Measurements from ENCODE around the gene AGBL4.

AGBL4 gene

GRCh38 chr1:48916130-48917069 lies 1107.4 kb downstream of the AGBL4 start:
- Histone ChIP-seq H3K9me3 (ENCODE audit: severe bottlenecking) (no peaks in the 10 kb centered on the region), H3K27me3 (ENCODE audit: insufficient read depth, low read depth, severe bottlenecking) (no peaks in the 10 kb centered on the region), H3K36me3 (no peaks in the 10 kb centered on the region), H3K4me3 (ENCODE audit: low read depth, low read length) (no peak overlapping the region), H3K27ac (peak overlapping the region; percentile 30)
- peak; percentile 58 for DNase-seq
- TF ChIP-seq, protein P1, sequence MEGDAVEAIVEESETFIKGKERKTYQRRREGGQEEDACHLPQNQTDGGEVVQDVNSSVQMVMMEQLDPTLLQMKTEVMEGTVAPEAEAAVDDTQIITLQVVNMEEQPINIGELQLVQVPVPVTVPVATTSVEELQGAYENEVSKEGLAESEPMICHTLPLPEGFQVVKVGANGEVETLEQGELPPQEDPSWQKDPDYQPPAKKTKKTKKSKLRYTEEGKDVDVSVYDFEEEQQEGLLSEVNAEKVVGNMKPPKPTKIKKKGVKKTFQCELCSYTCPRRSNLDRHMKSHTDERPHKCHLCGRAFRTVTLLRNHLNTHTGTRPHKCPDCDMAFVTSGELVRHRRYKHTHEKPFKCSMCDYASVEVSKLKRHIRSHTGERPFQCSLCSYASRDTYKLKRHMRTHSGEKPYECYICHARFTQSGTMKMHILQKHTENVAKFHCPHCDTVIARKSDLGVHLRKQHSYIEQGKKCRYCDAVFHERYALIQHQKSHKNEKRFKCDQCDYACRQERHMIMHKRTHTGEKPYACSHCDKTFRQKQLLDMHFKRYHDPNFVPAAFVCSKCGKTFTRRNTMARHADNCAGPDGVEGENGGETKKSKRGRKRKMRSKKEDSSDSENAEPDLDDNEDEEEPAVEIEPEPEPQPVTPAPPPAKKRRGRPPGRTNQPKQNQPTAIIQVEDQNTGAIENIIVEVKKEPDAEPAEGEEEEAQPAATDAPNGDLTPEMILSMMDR (IDR thresholded peaks at IDR 0.05; ENCODE audit: low read depth, low read length), result peak; percentile 58

DNA sequence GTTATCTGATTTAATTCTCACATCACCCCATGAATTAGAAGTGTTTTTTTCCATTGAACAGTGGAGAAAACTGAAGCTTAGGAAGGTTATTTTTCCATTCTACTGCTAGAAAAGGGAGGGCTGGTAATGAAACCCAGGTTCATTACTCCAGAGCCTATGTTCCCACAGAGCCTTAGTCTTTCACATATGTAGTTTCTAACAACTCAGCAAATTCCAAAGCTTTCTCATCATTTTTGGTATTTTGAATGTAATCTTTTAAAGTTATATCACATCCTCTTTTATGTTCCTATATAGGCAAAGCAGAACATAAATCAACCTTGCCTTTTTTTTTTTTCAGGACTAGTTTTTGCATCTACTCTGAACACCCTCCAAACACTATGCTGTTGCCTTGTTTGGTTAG lies 1115.1 kb downstream of the AGBL4 start:
- H3K4me3 ChIP-seq (ENCODE audit: low read depth, low read length), result no peak overlapping the region
- no peaks in the 10 kb centered on the region for H3K9me3 ChIP-seq (ENCODE audit: severe bottlenecking)
- H3K36me3 ChIP-seq, result no peaks in the 10 kb centered on the region
- H3K27ac ChIP-seq, result no peak overlapping the region
- no peak for DNase-seq
- no peaks in the 10 kb centered on the region for H3K27me3 ChIP-seq (ENCODE audit: insufficient read depth, low read depth, severe bottlenecking)
- TF ChIP-seq, protein P1 (IDR thresholded peaks at IDR 0.05; ENCODE audit: low read depth, low read length), result no peak

- H3K36me3 ChIP-seq, result no peaks in the 10 kb centered on the region
- H3K27me3 ChIP-seq (ENCODE audit: insufficient read depth, low read depth, severe bottlenecking), result no peaks in the 10 kb centered on the region
- no peaks in the 10 kb centered on the region for H3K9me3 ChIP-seq (ENCODE audit: severe bottlenecking)
- H3K4me3 ChIP-seq (ENCODE audit: low read depth, low read length), result no peak overlapping the region
- DNase-seq, result no peak
- no peak overlapping the region for H3K27ac ChIP-seq
- TF ChIP-seq, protein P1 (IDR thresholded peaks at IDR 0.05; ENCODE audit: low read depth, low read length), result no peak
Observed at GRCh38 chr1:48906729-48907128, 1117.0 kb downstream of the AGBL4 start.

- H3K4me3 ChIP-seq (ENCODE audit: low read depth, low read length), result no peak overlapping the region
- H3K27ac ChIP-seq, result no peak overlapping the region
- no peak for DNase-seq
- H3K27me3 ChIP-seq (ENCODE audit: insufficient read depth, low read depth, severe bottlenecking), result no peaks in the 10 kb centered on the region
- no peaks in the 10 kb centered on the region for H3K36me3 ChIP-seq
- no peaks in the 10 kb centered on the region for H3K9me3 ChIP-seq (ENCODE audit: severe bottlenecking)
- TF ChIP-seq, protein P1 (IDR thresholded peaks at IDR 0.05; ENCODE audit: low read depth, low read length), result no peak
Observed at GRCh38 chr1:48906164-48906563, 1117.6 kb downstream of the AGBL4 start.

- Histone ChIP-seq H3K36me3 (no peaks in the 10 kb centered on the region), H3K9me3 (ENCODE audit: severe bottlenecking) (no peaks in the 10 kb centered on the region), H3K27ac (no peak overlapping the region), H3K4me3 (ENCODE audit: low read depth, low read length) (no peak overlapping the region), H3K27me3 (ENCODE audit: insufficient read depth, low read depth, severe bottlenecking) (no peaks in the 10 kb centered on the region)
- TF ChIP-seq, protein P1 (IDR thresholded peaks at IDR 0.05; ENCODE audit: low read depth, low read length), result peak; percentile 37; the same call in 1 of the 2 replicates
- no peak for DNase-seq
Observed at GRCh38 chr1:48903291-48903690, 1120.5 kb downstream of the AGBL4 start.
